ENCODE results near the gene THAP2.
"Not testable (repeated sequence)": the region's sequence is repeated elsewhere in the genome, so short reads cannot be mapped to it uniquely, and the experiment has no call there.

Gene THAP2

DNA sequence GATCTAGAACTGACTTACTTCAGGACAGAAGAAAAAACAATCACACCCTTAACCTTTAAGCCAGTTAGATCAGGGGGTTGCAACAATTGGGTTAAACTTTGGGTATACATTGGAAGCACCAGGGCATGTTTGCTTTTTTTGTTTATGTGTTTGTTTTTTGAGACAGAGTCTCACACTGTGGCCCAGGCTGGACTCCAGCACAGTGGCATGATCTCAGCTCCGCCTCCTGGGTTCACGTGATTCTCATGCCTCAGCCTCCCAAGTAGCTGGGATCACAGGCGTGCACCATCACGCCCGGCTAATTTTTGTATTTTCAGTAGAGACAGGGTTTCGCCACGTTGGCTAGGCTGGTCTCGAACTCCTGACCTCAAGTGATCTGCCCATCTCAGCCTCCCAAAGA is 38.1 kb downstream of the THAP2 start:
- H3K36me3 ChIP-seq (ENCODE audit: control insufficient read depth, insufficient read depth, low read length) = peaks cover 41% of the 10 kb centered on the region
- WGBS, 2 experiments (ENCODE audit: insufficient coverage in 2 of 2) = 95 to 100% methylated on average over 3 of the region's 8 CpGs

DNA sequence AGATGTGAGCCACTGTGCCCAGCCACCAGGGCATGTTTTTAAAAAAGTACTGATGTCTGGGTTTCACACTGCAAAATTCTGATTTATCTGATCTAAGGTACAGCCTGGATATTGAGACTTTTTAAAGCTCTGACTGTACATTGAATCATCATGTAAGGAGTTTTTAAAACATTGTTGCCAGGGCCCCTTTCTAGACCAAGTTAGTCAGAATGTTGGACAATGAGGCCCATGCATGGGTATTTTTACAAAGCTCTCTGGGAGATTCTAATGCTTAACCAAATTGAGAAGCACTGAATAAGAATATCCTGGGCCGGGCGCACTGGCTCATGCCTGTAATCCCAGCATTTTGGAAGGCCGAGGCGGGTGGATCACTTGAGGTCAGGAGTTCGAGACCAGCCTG is 38.5 kb downstream of the THAP2 start:
- WGBS, 2 experiments (ENCODE audit: insufficient coverage in 2 of 2) = 90 to 98% methylated on average over 5 of the region's 5 CpGs
- no peak overlapping the region for H3K4me3 ChIP-seq (ENCODE audit: extremely low read depth, insufficient read depth, low read length, poor library complexity, severe bottlenecking)
- no peaks in the 10 kb centered on the region for H3K9me3 ChIP-seq (ENCODE audit: control insufficient read depth, low read length)
- no peaks in the 10 kb centered on the region for H3K4me1 ChIP-seq (ENCODE audit: control insufficient read depth, insufficient read depth, low read length, poor library complexity, severe bottlenecking)
- peaks cover 38% of the 10 kb centered on the region for H3K36me3 ChIP-seq (ENCODE audit: control insufficient read depth, insufficient read depth, low read length)
- no peak overlapping the region for H3K27ac ChIP-seq (ENCODE audit: low read depth, low read length, severe bottlenecking)

More for the DNA sequence above, 38.1 kb downstream of the THAP2 start:
- not testable (repeated sequence) for H3K9me3 ChIP-seq (ENCODE audit: control insufficient read depth, low read length); H3K27ac ChIP-seq (ENCODE audit: low read depth, low read length, severe bottlenecking); H3K4me1 ChIP-seq (ENCODE audit: control insufficient read depth, insufficient read depth, low read length, poor library complexity, severe bottlenecking); H3K4me3 ChIP-seq (ENCODE audit: extremely low read depth, insufficient read depth, low read length, poor library complexity, severe bottlenecking)

DNA sequence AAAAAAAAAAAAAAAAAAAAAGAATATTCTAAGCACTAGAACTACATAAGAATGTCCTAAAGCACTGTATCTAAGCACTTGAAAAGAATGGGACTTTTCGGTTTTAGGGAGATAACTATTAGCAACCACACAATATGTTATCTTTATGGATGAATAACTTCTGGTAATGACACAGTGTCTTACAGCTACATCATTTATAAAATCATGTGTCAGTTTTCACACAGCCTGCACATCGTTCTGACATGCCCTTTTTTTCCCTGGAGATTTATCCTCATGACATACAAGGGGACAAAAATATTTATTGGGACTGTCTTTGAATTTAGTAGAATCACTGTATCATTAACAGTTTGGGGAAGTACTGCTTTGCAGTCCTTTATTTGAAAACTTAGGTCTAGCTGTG is 39.1 kb downstream of the THAP2 start:
- no peaks in the 10 kb centered on the region for H3K4me1 ChIP-seq (ENCODE audit: control insufficient read depth, insufficient read depth, low read length, poor library complexity, severe bottlenecking)
- WGBS, 2 experiments (ENCODE audit: insufficient coverage in 2 of 2) = no CpG with 5 or more reads among the region's 2 CpGs
- peaks cover 33% of the 10 kb centered on the region for H3K36me3 ChIP-seq (ENCODE audit: control insufficient read depth, insufficient read depth, low read length)
- H3K4me3 ChIP-seq (ENCODE audit: extremely low read depth, insufficient read depth, low read length, poor library complexity, severe bottlenecking) = no peak overlapping the region
- no peaks in the 10 kb centered on the region for H3K9me3 ChIP-seq (ENCODE audit: control insufficient read depth, low read length)
- H3K27ac ChIP-seq (ENCODE audit: low read depth, low read length, severe bottlenecking) = no peak overlapping the region

DNA sequence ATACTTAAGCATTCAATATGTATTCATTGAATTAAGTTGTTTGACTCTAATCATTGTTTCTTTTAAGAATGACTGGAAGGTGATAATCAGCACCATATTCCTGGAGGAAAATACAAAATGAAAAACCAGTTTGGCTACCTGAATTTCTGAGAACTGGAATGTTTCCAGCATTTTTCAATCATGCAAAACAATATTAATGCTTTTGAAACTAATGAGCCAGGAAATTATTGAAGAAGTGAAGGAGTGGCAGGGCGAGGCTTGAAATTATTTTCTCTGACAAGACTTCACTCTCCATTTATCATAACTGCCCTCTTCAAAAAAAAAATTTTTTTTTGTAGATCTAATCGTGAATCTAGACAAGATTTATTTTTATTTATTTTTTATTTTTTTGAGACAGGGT is 40.8 kb downstream of the THAP2 start:
- H3K36me3 ChIP-seq (ENCODE audit: control insufficient read depth, insufficient read depth, low read length) = peaks cover 16% of the 10 kb centered on the region
- no CpG with 5 or more reads among the region's 2 CpGs for WGBS, 2 experiments (ENCODE audit: insufficient coverage in 2 of 2)
- H3K27ac ChIP-seq (ENCODE audit: low read depth, low read length, severe bottlenecking) = no peak overlapping the region
- H3K9me3 ChIP-seq (ENCODE audit: control insufficient read depth, low read length) = no peaks in the 10 kb centered on the region
- H3K4me1 ChIP-seq (ENCODE audit: control insufficient read depth, insufficient read depth, low read length, poor library complexity, severe bottlenecking) = peaks cover 7% of the 10 kb centered on the region
- no peak overlapping the region for H3K4me3 ChIP-seq (ENCODE audit: extremely low read depth, insufficient read depth, low read length, poor library complexity, severe bottlenecking)

DNA sequence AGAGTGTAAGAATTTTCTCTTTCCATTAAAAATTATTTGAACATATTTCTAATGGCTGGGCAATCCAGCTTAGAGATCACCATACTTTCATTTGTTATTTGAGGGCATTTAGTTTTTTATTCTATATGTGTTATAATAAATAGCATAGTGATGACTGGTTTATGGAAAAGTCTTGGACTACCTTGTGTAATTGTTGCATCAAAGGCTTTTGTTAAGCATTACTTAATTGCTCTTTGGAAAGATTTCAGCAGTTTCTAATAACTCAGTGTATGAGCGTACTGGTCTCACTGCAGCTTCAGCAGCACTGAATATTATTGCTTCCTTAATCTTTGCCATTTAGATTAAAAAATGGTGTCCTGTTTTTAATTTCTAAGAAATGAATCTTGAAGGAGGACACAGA is 44.6 kb downstream of the THAP2 start:
- WGBS, 2 experiments (ENCODE audit: insufficient coverage in 2 of 2) = 80% methylated on average over 1 of the region's 1 CpG; no CpG with 5 or more reads in 1 of the 2 experiments
- Histone ChIP-seq H3K36me3 (ENCODE audit: control insufficient read depth, insufficient read depth, low read length) (no peaks in the 10 kb centered on the region), H3K4me1 (ENCODE audit: control insufficient read depth, insufficient read depth, low read length, poor library complexity, severe bottlenecking) (peaks cover 18% of the 10 kb centered on the region), H3K9me3 (ENCODE audit: control insufficient read depth, low read length) (peaks cover 19% of the 10 kb centered on the region), H3K27ac (ENCODE audit: low read depth, low read length, severe bottlenecking) (no peak overlapping the region), H3K4me3 (ENCODE audit: extremely low read depth, insufficient read depth, low read length, poor library complexity, severe bottlenecking) (no peak overlapping the region)

DNA sequence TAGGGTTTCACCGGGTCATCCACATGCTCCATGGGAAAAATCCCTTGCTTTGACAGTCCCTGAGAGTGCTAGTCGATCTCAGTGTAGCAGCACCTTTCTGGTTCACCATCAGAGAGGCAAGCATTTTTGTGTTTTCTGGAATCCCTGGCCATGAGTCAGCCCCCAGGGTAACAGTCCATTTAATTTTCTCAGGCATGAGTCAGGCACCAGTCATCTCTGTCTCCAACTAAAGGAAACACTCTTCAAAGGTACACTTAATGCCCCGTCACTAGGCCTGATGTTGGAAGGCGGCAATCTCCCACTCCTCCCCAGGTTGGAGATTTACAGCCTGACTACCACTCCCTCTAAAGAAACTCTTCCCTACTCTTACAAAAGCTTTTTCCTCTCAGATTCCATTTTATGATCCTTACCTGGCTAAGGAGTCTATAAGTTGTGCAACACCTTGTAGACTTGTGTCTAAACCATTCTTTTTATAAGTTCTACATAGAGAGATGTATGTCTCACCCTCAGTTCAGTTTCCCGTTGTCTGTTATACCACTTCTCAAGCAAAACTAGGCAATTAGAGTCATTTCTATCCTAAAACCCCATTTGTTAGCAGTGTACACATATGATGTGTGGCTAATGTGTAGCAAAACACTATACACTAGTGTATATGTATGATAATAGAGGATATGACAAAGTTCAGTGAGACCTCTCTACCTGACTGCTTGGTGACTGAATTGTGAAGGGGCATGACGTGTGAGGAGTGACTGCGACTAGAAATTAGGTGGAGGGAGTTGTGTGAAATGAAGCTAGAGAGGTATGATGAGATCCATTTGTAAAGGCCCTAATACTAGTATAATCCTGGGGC is 46.4 kb downstream of the THAP2 start:
- Histone ChIP-seq H3K4me3 (ENCODE audit: extremely low read depth, insufficient read depth, low read length, poor library complexity, severe bottlenecking) (no peak overlapping the region), H3K4me1 (ENCODE audit: control insufficient read depth, insufficient read depth, low read length, poor library complexity, severe bottlenecking) (peaks cover 18% of the 10 kb centered on the region), H3K36me3 (ENCODE audit: control insufficient read depth, insufficient read depth, low read length) (no peaks in the 10 kb centered on the region), H3K9me3 (ENCODE audit: control insufficient read depth, low read length) (peaks cover 30% of the 10 kb centered on the region), H3K27ac (ENCODE audit: low read depth, low read length, severe bottlenecking) (peak overlapping the region; percentile 71)
- WGBS, 2 experiments (ENCODE audit: insufficient coverage in 2 of 2) = 81 to 84% methylated on average over 5 to 6 of the region's 7 CpGs

DNA sequence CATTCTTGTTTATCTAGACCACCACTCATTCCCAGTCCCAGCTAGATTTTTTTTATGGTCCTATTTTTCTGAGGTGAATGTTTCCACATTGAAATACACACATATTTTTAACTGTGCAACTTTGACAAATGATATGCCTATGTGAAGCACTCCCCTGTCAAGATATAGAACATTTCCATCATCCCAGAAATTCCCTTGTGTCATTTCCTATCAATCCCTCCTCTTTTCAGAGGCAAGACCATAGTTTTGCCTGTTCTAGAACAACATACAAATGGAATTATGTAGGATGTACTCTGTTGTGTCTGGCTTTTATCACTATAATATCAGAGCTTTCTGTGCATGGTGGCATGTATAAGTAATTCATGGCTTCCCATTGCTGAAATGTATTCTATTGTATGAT is 54.5 kb downstream of the THAP2 start:
- Histone ChIP-seq H3K27ac (ENCODE audit: low read depth, low read length, severe bottlenecking) (no peak overlapping the region), H3K4me1 (ENCODE audit: control insufficient read depth, insufficient read depth, low read length, poor library complexity, severe bottlenecking) (no peaks in the 10 kb centered on the region)

DNA sequence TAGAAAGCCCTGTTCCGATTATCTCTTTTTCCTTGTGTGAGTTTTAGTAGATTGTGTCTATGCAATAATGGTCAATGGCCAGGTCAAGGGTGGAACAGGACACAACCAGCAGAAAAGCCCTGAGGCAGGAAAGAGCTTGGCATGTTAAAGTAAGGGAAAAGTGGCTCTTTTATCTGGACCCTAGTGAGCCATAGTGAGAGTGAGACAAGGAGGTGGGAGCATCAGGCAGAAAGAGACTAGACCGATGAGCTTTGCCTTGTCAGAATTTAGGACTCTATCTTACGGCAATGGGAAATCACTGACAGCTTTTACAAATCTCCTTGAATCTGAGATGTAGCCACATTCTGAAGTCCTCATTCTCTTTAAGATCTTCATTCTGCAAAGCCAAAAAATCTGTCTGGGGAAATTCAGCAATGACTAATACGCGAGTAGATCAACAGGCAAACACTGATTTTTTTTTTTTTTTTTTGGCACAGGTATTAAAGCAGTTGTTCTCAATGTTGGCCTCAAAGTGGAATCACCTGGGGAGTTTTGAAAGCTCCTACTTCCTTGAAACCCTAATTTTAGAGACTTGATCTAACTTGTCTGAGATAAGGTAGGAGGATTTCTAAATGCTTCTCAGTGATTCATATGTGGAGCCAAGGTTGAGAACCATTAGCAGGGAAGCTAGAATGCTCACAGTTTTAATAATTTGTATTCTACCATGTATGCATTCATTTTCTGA is 55.7 kb downstream of the THAP2 start:
- H3K4me1 ChIP-seq (ENCODE audit: control insufficient read depth, insufficient read depth, low read length, poor library complexity, severe bottlenecking) = no peaks in the 10 kb centered on the region
- H3K36me3 ChIP-seq (ENCODE audit: control insufficient read depth, insufficient read depth, low read length) = no peaks in the 10 kb centered on the region
- no peak overlapping the region for H3K4me3 ChIP-seq (ENCODE audit: extremely low read depth, insufficient read depth, low read length, poor library complexity, severe bottlenecking)
- peaks cover 3% of the 10 kb centered on the region for H3K9me3 ChIP-seq (ENCODE audit: control insufficient read depth, low read length)
- H3K27ac ChIP-seq (ENCODE audit: low read depth, low read length, severe bottlenecking) = no peak overlapping the region
- 98 to 100% methylated on average over 5 of the region's 5 CpGs for WGBS, 2 experiments (ENCODE audit: insufficient coverage in 2 of 2)

More for the DNA sequence above, 54.5 kb downstream of the THAP2 start:
- H3K9me3 ChIP-seq (ENCODE audit: control insufficient read depth, low read length) = peaks cover 10% of the 10 kb centered on the region
- H3K4me3 ChIP-seq (ENCODE audit: extremely low read depth, insufficient read depth, low read length, poor library complexity, severe bottlenecking) = no peak overlapping the region
- no peaks in the 10 kb centered on the region for H3K36me3 ChIP-seq (ENCODE audit: control insufficient read depth, insufficient read depth, low read length)

DNA sequence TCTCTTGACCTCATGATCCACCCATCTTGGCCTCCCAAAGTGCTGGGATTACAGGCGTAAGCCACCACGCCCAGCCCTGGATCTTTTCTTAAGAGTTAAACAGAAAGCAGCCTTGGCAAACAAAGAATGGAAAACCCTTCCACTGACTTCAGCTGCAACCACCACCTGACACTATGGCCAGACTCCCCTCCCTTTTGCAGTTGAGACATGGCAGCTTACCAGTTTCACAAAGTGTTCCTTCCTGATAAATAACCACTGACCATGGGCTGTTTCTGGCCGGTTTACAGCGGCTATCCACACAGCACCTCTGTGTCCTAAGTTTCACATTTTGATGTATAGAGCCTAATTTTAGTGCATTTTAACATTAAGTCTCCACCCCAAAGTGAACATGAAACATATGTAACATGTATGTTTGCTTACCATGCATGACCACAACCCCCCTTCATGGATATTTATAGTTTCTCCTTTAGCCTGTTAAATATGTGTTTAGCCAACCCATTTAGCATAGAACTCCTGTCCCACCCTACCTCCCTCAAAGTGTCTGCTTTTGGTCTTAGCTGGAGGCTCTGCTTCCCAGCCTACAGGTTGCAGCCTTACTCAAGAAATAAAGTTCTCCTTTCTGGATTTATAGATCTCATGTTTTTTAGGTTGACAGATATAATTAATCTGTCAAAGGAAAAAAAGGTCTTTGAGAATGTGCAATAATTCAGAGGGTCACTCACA is 57.8 kb downstream of the THAP2 start:
- H3K4me3 ChIP-seq (ENCODE audit: extremely low read depth, insufficient read depth, low read length, poor library complexity, severe bottlenecking) = no peak overlapping the region
- no peaks in the 10 kb centered on the region for H3K9me3 ChIP-seq (ENCODE audit: control insufficient read depth, low read length)
- no peaks in the 10 kb centered on the region for H3K36me3 ChIP-seq (ENCODE audit: control insufficient read depth, insufficient read depth, low read length)
- WGBS, 2 experiments (ENCODE audit: insufficient coverage in 2 of 2) = 95% methylated on average over 2 of the region's 4 CpGs; no CpG with 5 or more reads in 1 of the 2 experiments
- no peaks in the 10 kb centered on the region for H3K4me1 ChIP-seq (ENCODE audit: control insufficient read depth, insufficient read depth, low read length, poor library complexity, severe bottlenecking)
- H3K27ac ChIP-seq (ENCODE audit: low read depth, low read length, severe bottlenecking) = no peak overlapping the region

DNA sequence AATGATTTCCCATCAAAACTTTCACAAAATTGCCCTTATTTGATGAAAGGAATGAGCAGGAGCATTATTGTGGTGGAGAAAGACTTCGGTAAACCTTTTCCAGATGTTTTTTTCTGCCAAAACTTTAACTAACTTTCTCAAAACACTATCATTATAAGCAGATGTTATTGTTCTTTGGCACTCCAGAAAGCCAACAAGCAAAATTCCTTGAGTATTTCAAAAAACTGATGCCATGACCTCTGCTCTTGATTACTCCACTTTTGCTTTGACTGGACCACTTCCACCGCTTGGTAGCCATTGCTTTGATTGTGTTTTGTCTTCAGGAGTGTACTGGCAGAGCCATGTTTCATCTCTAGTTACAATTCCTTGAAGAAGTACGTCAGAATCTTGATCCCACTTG is 60.9 kb downstream of the THAP2 start:
- Histone ChIP-seq H3K9me3 (ENCODE audit: control insufficient read depth, low read length) (no peaks in the 10 kb centered on the region), H3K27ac (ENCODE audit: low read depth, low read length, severe bottlenecking) (no peak overlapping the region), H3K36me3 (ENCODE audit: control insufficient read depth, insufficient read depth, low read length) (no peaks in the 10 kb centered on the region), H3K4me1 (ENCODE audit: control insufficient read depth, insufficient read depth, low read length, poor library complexity, severe bottlenecking) (no peaks in the 10 kb centered on the region), H3K4me3 (ENCODE audit: extremely low read depth, insufficient read depth, low read length, poor library complexity, severe bottlenecking) (no peak overlapping the region)
- WGBS, 2 experiments (ENCODE audit: insufficient coverage in 2 of 2) = 75 to 95% methylated on average over 2 of the region's 3 CpGs

All from mesodermal cell (in vitro differentiated cells).